Measurements from ENCODE around the gene SLC25A25.

DNA sequence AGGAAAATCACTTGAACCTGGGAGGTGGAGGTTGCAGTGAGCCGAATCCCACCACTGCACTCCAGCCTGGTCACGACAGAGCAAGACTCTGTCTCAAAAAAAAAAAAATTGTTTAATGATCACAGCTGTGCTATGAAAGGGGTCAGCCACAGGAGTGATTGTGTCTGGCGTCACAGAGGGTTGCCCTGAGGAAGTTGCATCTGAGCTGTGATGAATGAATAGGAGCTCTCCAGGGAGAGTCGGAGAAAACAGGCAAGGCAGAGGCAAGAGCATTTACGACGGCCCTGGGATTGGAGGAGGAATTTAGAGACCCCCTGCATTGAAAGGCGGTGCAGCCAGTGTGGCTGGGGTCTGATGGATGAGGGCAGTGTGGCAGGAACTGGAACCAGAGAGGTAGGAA lies 26.0 kb upstream of the SLC25A25 start:
- TF ChIP-seq, protein P1, sequence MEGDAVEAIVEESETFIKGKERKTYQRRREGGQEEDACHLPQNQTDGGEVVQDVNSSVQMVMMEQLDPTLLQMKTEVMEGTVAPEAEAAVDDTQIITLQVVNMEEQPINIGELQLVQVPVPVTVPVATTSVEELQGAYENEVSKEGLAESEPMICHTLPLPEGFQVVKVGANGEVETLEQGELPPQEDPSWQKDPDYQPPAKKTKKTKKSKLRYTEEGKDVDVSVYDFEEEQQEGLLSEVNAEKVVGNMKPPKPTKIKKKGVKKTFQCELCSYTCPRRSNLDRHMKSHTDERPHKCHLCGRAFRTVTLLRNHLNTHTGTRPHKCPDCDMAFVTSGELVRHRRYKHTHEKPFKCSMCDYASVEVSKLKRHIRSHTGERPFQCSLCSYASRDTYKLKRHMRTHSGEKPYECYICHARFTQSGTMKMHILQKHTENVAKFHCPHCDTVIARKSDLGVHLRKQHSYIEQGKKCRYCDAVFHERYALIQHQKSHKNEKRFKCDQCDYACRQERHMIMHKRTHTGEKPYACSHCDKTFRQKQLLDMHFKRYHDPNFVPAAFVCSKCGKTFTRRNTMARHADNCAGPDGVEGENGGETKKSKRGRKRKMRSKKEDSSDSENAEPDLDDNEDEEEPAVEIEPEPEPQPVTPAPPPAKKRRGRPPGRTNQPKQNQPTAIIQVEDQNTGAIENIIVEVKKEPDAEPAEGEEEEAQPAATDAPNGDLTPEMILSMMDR (IDR thresholded peaks at IDR 0.05), result no peak
- TF ChIP-seq POLR2A (IDR thresholded peaks at IDR 0.05), result no peak

Measured in esophagus squamous epithelium (tissue), 4 donors.